ENCODE measurements around the gene LAT. TPM values are rescaled to one million over a fixed set of nuclear protein-coding genes. Genes with fewer than 3 reads are reported as not detected.

Gene LAT
- total RNA-seq, 1 experiment from 2014 or later: 3.3 TPM

DNA sequence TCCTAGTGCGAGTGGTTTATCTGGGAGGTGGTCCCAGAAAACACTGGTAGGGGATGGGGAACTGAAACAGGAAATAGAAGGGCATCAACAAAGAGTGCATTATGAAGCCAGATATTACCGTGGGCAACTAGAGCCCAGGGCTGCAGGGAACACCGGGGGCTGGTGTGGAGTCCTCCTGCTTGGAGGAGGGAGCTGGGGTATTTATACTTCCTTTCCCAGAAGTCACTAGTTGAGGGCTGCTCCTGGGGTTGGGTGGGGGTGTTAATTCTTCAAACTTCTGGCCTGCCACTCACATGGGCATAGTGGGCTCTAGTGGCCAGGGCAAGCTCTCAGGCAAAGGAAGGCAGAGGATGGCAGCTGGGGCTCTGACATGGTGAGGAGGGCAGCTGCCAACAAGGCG, 14.7 kb downstream of the LAT start:
- Histone ChIP-seq H3K27ac (ENCODE audit: low read depth, low read length) (no peak overlapping the region), H3K4me1 (ENCODE audit: control insufficient read depth in 1 of 2, insufficient read depth in 2 of 2, low read length in 2 of 2) (no peaks in the 10 kb centered on the region), H3K9me2 (ENCODE audit: insufficient read depth) (no peaks in the 10 kb centered on the region), H3K36me3 (ENCODE audit: control insufficient read depth in 1 of 2, insufficient read depth in 2 of 2, low read length in 2 of 2) (no peaks in the 10 kb centered on the region), H3K9ac (ENCODE audit: low read length) (no peak overlapping the region), H3K9me3 (ENCODE audit: control insufficient read depth in 1 of 2, insufficient read depth in 1 of 2, low read depth in 1 of 2, low read length in 2 of 2) (no peaks in the 10 kb centered on the region), H3K4me2 (ENCODE audit: low read length) (no peak overlapping the region), H3K79me2 (ENCODE audit: insufficient read depth, low read length) (no peaks in the 10 kb centered on the region), H2AFZ (ENCODE audit: low read depth, low read length, poor library complexity, severe bottlenecking) (no peak overlapping the region), H3K27me3 (ENCODE audit: insufficient read depth, low read length) (no peaks in the 10 kb centered on the region), H4K20me1 (ENCODE audit: insufficient read depth) (no peaks in the 10 kb centered on the region), H3K4me3 (replicated peaks in 1 of 2; ENCODE audit: low read depth in 1 of 2, low read length in 2 of 2) (no peak overlapping the region)
- TF ChIP-seq, protein P1, sequence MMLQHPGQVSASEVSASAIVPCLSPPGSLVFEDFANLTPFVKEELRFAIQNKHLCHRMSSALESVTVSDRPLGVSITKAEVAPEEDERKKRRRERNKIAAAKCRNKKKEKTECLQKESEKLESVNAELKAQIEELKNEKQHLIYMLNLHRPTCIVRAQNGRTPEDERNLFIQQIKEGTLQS (IDR thresholded peaks at IDR 0.05): no peak
- TF ChIP-seq, protein P2, sequence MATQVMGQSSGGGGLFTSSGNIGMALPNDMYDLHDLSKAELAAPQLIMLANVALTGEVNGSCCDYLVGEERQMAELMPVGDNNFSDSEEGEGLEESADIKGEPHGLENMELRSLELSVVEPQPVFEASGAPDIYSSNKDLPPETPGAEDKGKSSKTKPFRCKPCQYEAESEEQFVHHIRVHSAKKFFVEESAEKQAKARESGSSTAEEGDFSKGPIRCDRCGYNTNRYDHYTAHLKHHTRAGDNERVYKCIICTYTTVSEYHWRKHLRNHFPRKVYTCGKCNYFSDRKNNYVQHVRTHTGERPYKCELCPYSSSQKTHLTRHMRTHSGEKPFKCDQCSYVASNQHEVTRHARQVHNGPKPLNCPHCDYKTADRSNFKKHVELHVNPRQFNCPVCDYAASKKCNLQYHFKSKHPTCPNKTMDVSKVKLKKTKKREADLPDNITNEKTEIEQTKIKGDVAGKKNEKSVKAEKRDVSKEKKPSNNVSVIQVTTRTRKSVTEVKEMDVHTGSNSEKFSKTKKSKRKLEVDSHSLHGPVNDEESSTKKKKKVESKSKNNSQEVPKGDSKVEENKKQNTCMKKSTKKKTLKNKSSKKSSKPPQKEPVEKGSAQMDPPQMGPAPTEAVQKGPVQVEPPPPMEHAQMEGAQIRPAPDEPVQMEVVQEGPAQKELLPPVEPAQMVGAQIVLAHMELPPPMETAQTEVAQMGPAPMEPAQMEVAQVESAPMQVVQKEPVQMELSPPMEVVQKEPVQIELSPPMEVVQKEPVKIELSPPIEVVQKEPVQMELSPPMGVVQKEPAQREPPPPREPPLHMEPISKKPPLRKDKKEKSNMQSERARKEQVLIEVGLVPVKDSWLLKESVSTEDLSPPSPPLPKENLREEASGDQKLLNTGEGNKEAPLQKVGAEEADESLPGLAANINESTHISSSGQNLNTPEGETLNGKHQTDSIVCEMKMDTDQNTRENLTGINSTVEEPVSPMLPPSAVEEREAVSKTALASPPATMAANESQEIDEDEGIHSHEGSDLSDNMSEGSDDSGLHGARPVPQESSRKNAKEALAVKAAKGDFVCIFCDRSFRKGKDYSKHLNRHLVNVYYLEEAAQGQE (IDR thresholded peaks at IDR 0.05; ENCODE audit: low read depth): no peak
- DNase-seq (ENCODE audit: low read depth, low spot score): no peak
- ChIA-PET POLR2A (no interaction called here), RAD21 (ENCODE audit: low non-redundant PET in 1 of 2, low total read pairs in 2 of 2, uncharacterized antibody in 2 of 2, unreplicated experiment in 2 of 2) (no interaction called here), CTCF (interaction anchor here (1.6 kb wide), 1 partner anchor 22 kb away, joined by 4 read pairs; no protein-coding TSS in a partner anchor)
- no peak for ATAC-seq
- no TSS peak for BruUV-seq (replicated peaks)
- intact Hi-C loops (cut with micrococcal nuclease): no loop called here

DNA sequence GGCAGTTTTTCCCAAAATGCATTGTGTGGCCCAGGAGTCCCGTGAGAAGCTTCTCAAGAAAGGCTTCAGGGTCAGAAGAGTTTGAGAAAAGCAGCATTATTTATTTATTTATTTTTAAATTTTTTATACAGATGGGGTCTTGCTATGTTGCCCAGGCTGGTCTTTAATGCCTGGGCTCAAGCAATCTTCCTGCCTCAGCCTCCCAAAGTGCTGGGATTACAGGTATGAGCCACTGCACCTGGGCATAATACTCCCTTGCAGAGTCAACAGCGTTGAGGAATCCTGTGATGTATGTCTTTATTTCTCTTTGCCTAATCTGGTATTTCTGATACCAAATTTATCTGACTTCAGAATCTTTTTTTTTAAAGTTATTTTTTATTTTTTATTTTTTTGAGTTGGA, 15.2 kb downstream of the LAT start:
- ATAC-seq (no peak), DNase-seq (ENCODE audit: low read depth, low spot score) (no peak)
- no peak overlapping the region for H3K27ac ChIP-seq (ENCODE audit: low read depth, low read length)
- H3K9me2 ChIP-seq (ENCODE audit: insufficient read depth): no peaks in the 10 kb centered on the region
- intact Hi-C loops (cut with micrococcal nuclease): no loop called here
- no TSS peak for BruUV-seq (replicated peaks)
- ChIA-PET POLR2A (no interaction called here), CTCF (interaction anchor here (1.6 kb wide), 1 partner anchor 22 kb away, joined by 4 read pairs; no protein-coding TSS in a partner anchor), RAD21 (ENCODE audit: low non-redundant PET in 1 of 2, low total read pairs in 2 of 2, uncharacterized antibody in 2 of 2, unreplicated experiment in 2 of 2) (no interaction called here)
- H3K36me3 ChIP-seq (ENCODE audit: control insufficient read depth in 1 of 2, insufficient read depth in 2 of 2, low read length in 2 of 2): no peaks in the 10 kb centered on the region
- no peaks in the 10 kb centered on the region for H3K79me2 ChIP-seq (ENCODE audit: insufficient read depth, low read length)
- H3K4me3 ChIP-seq (replicated peaks in 1 of 2; ENCODE audit: low read depth in 1 of 2, low read length in 2 of 2): no peak overlapping the region
- no peaks in the 10 kb centered on the region for H3K4me1 ChIP-seq (ENCODE audit: control insufficient read depth in 1 of 2, insufficient read depth in 2 of 2, low read length in 2 of 2)
- no peaks in the 10 kb centered on the region for H3K27me3 ChIP-seq (ENCODE audit: insufficient read depth, low read length)
- no peak overlapping the region for H2AFZ ChIP-seq (ENCODE audit: low read depth, low read length, poor library complexity, severe bottlenecking)
- no peaks in the 10 kb centered on the region for H3K9me3 ChIP-seq (ENCODE audit: control insufficient read depth in 1 of 2, insufficient read depth in 1 of 2, low read depth in 1 of 2, low read length in 2 of 2)
- no peaks in the 10 kb centered on the region for H4K20me1 ChIP-seq (ENCODE audit: insufficient read depth)
- H3K4me2 ChIP-seq (ENCODE audit: low read length): no peak overlapping the region
- no peak overlapping the region for H3K9ac ChIP-seq (ENCODE audit: low read length)
- TF ChIP-seq ZFX (IDR thresholded peaks at IDR 0.05) (no peak), YY1 (IDR thresholded peaks at IDR 0.05; ENCODE audit: extremely low read depth, insufficient replicate concordance, low read depth, low read length) (no peak), ELF1 (IDR thresholded peaks at IDR 0.05; ENCODE audit: borderline replicate concordance, low read depth) (no peak), EGR1 (IDR thresholded peaks at IDR 0.05; ENCODE audit: low read depth) (no peak), POLR2AphosphoS5 (IDR thresholded peaks at IDR 0.05; ENCODE audit: low read depth, low read length) (no peak), SIN3A (IDR thresholded peaks at IDR 0.05; ENCODE audit: low read depth) (no peak), POLR2A (IDR thresholded peaks at IDR 0.05; ENCODE audit: borderline replicate concordance, extremely low read depth, insufficient read depth, insufficient read length) (no peak), EZH2 (IDR thresholded peaks at IDR 0.05) (no peak), FOSL1 (IDR thresholded peaks at IDR 0.05; ENCODE audit: low read depth) (no peak), SRF (IDR thresholded peaks at IDR 0.05; ENCODE audit: low read depth) (no peak)
- TF ChIP-seq, protein P3, sequence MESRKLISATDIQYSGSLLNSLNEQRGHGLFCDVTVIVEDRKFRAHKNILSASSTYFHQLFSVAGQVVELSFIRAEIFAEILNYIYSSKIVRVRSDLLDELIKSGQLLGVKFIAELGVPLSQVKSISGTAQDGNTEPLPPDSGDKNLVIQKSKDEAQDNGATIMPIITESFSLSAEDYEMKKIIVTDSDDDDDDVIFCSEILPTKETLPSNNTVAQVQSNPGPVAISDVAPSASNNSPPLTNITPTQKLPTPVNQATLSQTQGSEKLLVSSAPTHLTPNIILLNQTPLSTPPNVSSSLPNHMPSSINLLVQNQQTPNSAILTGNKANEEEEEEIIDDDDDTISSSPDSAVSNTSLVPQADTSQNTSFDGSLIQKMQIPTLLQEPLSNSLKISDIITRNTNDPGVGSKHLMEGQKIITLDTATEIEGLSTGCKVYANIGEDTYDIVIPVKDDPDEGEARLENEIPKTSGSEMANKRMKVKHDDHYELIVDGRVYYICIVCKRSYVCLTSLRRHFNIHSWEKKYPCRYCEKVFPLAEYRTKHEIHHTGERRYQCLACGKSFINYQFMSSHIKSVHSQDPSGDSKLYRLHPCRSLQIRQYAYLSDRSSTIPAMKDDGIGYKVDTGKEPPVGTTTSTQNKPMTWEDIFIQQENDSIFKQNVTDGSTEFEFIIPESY (IDR thresholded peaks at IDR 0.05; ENCODE audit: extremely low read depth, insufficient replicate concordance, low read length): no peak
- TF ChIP-seq, protein P1 (IDR thresholded peaks at IDR 0.05): no peak

All from HCT116 (cell line).